ENCODE data around the gene EID1.
"Not testable (repeated sequence)": the region's sequence is repeated elsewhere in the genome, so short reads cannot be mapped to it uniquely, and the experiment has no call there.

The EID1 gene

GRCh38 chr15:48891232-48891765 lies 13.4 kb downstream of the EID1 start:
- H3K27ac ChIP-seq (ENCODE audit: low read depth, low read length): no peak overlapping the region
- no peaks in the 10 kb centered on the region for H3K27me3 ChIP-seq (ENCODE audit: control insufficient read depth, insufficient read depth, low read length)
- H3K9me3 ChIP-seq (ENCODE audit: control insufficient read depth, insufficient read depth, low read length): no peaks in the 10 kb centered on the region
- no peaks in the 10 kb centered on the region for H3K36me3 ChIP-seq (ENCODE audit: control insufficient read depth, insufficient read depth, low read length)
- H3K9ac ChIP-seq (ENCODE audit: low read depth, low read length): no peak overlapping the region
- H3K4me1 ChIP-seq (ENCODE audit: control insufficient read depth, insufficient read depth, low read length): no peaks in the 10 kb centered on the region
- H3K4me3 ChIP-seq (ENCODE audit: low read depth, low read length): no peak overlapping the region

- Histone ChIP-seq H3K27ac (ENCODE audit: low read depth, low read length) (no peak overlapping the region), H3K9me3 (ENCODE audit: control insufficient read depth, insufficient read depth, low read length) (no peaks in the 10 kb centered on the region)
These were observed 15.4 kb downstream of the EID1 start for GRCh38 chr15:48893311-48893710.

GRCh38 chr15:48896869-48897814 lies 19.2 kb downstream of the EID1 start:
- Histone ChIP-seq H3K4me3 (ENCODE audit: low read depth, low read length) (no peak overlapping the region), H3K9me3 (ENCODE audit: control insufficient read depth, insufficient read depth, low read length) (no peaks in the 10 kb centered on the region), H3K4me1 (ENCODE audit: control insufficient read depth, insufficient read depth, low read length) (peaks cover 15% of the 10 kb centered on the region), H3K9ac (ENCODE audit: low read depth, low read length) (0 out of 2 replicates have a peak overlapping the region, but pooled peaks have one; percentile 44), H3K27ac (ENCODE audit: low read depth, low read length) (peak overlapping the region; percentile 5), H3K27me3 (ENCODE audit: control insufficient read depth, insufficient read depth, low read length) (no peaks in the 10 kb centered on the region), H3K36me3 (ENCODE audit: control insufficient read depth, insufficient read depth, low read length) (no peaks in the 10 kb centered on the region)

More at GRCh38 chr15:48893311-48893710, 15.4 kb downstream of the EID1 start:
- Histone ChIP-seq H3K36me3 (ENCODE audit: control insufficient read depth, insufficient read depth, low read length) (no peaks in the 10 kb centered on the region), H3K4me3 (ENCODE audit: low read depth, low read length) (no peak overlapping the region), H3K27me3 (ENCODE audit: control insufficient read depth, insufficient read depth, low read length) (no peaks in the 10 kb centered on the region), H3K4me1 (ENCODE audit: control insufficient read depth, insufficient read depth, low read length) (peaks cover 15% of the 10 kb centered on the region), H3K9ac (ENCODE audit: low read depth, low read length) (no peak overlapping the region)

- no peak overlapping the region for H3K4me3 ChIP-seq (ENCODE audit: low read depth, low read length)
- no peak overlapping the region for H3K9ac ChIP-seq (ENCODE audit: low read depth, low read length)
- peaks cover 15% of the 10 kb centered on the region for H3K4me1 ChIP-seq (ENCODE audit: control insufficient read depth, insufficient read depth, low read length)
- H3K36me3 ChIP-seq (ENCODE audit: control insufficient read depth, insufficient read depth, low read length): no peaks in the 10 kb centered on the region
- no peaks in the 10 kb centered on the region for H3K9me3 ChIP-seq (ENCODE audit: control insufficient read depth, insufficient read depth, low read length)
- H3K27ac ChIP-seq (ENCODE audit: low read depth, low read length): no peak overlapping the region
- H3K27me3 ChIP-seq (ENCODE audit: control insufficient read depth, insufficient read depth, low read length): no peaks in the 10 kb centered on the region
These were observed 20.1 kb downstream of the EID1 start for GRCh38 chr15:48898032-48898431.

- Histone ChIP-seq H3K27me3 (ENCODE audit: control insufficient read depth, insufficient read depth, low read length) (no peaks in the 10 kb centered on the region), H3K9me3 (ENCODE audit: control insufficient read depth, insufficient read depth, low read length) (no peaks in the 10 kb centered on the region), H3K27ac (ENCODE audit: low read depth, low read length) (no peak overlapping the region), H3K9ac (ENCODE audit: low read depth, low read length) (no peak overlapping the region), H3K4me3 (ENCODE audit: low read depth, low read length) (no peak overlapping the region), H3K36me3 (ENCODE audit: control insufficient read depth, insufficient read depth, low read length) (no peaks in the 10 kb centered on the region), H3K4me1 (ENCODE audit: control insufficient read depth, insufficient read depth, low read length) (peaks cover 15% of the 10 kb centered on the region)
These were observed 20.5 kb downstream of the EID1 start for GRCh38 chr15:48898446-48898845.

- H3K9ac ChIP-seq (ENCODE audit: low read depth, low read length): no peak overlapping the region
- H3K4me1 ChIP-seq (ENCODE audit: control insufficient read depth, insufficient read depth, low read length): peaks cover 15% of the 10 kb centered on the region
- no peaks in the 10 kb centered on the region for H3K9me3 ChIP-seq (ENCODE audit: control insufficient read depth, insufficient read depth, low read length)
- no peak overlapping the region for H3K27ac ChIP-seq (ENCODE audit: low read depth, low read length)
- H3K27me3 ChIP-seq (ENCODE audit: control insufficient read depth, insufficient read depth, low read length): no peaks in the 10 kb centered on the region
- no peaks in the 10 kb centered on the region for H3K36me3 ChIP-seq (ENCODE audit: control insufficient read depth, insufficient read depth, low read length)
- no peak overlapping the region for H3K4me3 ChIP-seq (ENCODE audit: low read depth, low read length)
These were observed 21.9 kb downstream of the EID1 start for GRCh38 chr15:48899793-48900192.

- Histone ChIP-seq H3K9me3 (ENCODE audit: control insufficient read depth, insufficient read depth, low read length) (no peaks in the 10 kb centered on the region), H3K36me3 (ENCODE audit: control insufficient read depth, insufficient read depth, low read length) (no peaks in the 10 kb centered on the region), H3K27ac (ENCODE audit: low read depth, low read length) (no peak overlapping the region), H3K4me3 (ENCODE audit: low read depth, low read length) (no peak overlapping the region), H3K4me1 (ENCODE audit: control insufficient read depth, insufficient read depth, low read length) (no peaks in the 10 kb centered on the region), H3K9ac (ENCODE audit: low read depth, low read length) (no peak overlapping the region), H3K27me3 (ENCODE audit: control insufficient read depth, insufficient read depth, low read length) (no peaks in the 10 kb centered on the region)
These were observed 26.8 kb downstream of the EID1 start for GRCh38 chr15:48904758-48905157.

GRCh38 chr15:48905216-48905615 lies 27.3 kb downstream of the EID1 start:
- Histone ChIP-seq H3K27me3 (ENCODE audit: control insufficient read depth, insufficient read depth, low read length) (no peaks in the 10 kb centered on the region), H3K27ac (ENCODE audit: low read depth, low read length) (no peak overlapping the region), H3K36me3 (ENCODE audit: control insufficient read depth, insufficient read depth, low read length) (no peaks in the 10 kb centered on the region), H3K4me3 (ENCODE audit: low read depth, low read length) (no peak overlapping the region), H3K4me1 (ENCODE audit: control insufficient read depth, insufficient read depth, low read length) (no peaks in the 10 kb centered on the region), H3K9ac (ENCODE audit: low read depth, low read length) (no peak overlapping the region), H3K9me3 (ENCODE audit: control insufficient read depth, insufficient read depth, low read length) (no peaks in the 10 kb centered on the region)

GRCh38 chr15:48905847-48906246 lies 27.9 kb downstream of the EID1 start:
- no peaks in the 10 kb centered on the region for H3K9me3 ChIP-seq (ENCODE audit: control insufficient read depth, insufficient read depth, low read length)
- no peaks in the 10 kb centered on the region for H3K36me3 ChIP-seq (ENCODE audit: control insufficient read depth, insufficient read depth, low read length)
- no peaks in the 10 kb centered on the region for H3K4me1 ChIP-seq (ENCODE audit: control insufficient read depth, insufficient read depth, low read length)
- H3K9ac ChIP-seq (ENCODE audit: low read depth, low read length): no peak overlapping the region
- no peaks in the 10 kb centered on the region for H3K27me3 ChIP-seq (ENCODE audit: control insufficient read depth, insufficient read depth, low read length)
- H3K4me3 ChIP-seq (ENCODE audit: low read depth, low read length): no peak overlapping the region
- H3K27ac ChIP-seq (ENCODE audit: low read depth, low read length): no peak overlapping the region

- not testable (repeated sequence) for H3K4me1 ChIP-seq (ENCODE audit: control insufficient read depth, insufficient read depth, low read length); H3K36me3 ChIP-seq (ENCODE audit: control insufficient read depth, insufficient read depth, low read length); H3K27me3 ChIP-seq (ENCODE audit: control insufficient read depth, insufficient read depth, low read length); H3K9ac ChIP-seq (ENCODE audit: low read depth, low read length); H3K4me3 ChIP-seq (ENCODE audit: low read depth, low read length); H3K27ac ChIP-seq (ENCODE audit: low read depth, low read length); H3K9me3 ChIP-seq (ENCODE audit: control insufficient read depth, insufficient read depth, low read length)
These were observed 31.4 kb downstream of the EID1 start for GRCh38 chr15:48909313-48909712.

GRCh38 chr15:48910554-48910953 lies 32.6 kb downstream of the EID1 start:
- not testable (repeated sequence) for H3K27ac ChIP-seq (ENCODE audit: low read depth, low read length); H3K9ac ChIP-seq (ENCODE audit: low read depth, low read length); H3K4me1 ChIP-seq (ENCODE audit: control insufficient read depth, insufficient read depth, low read length); H3K4me3 ChIP-seq (ENCODE audit: low read depth, low read length); H3K36me3 ChIP-seq (ENCODE audit: control insufficient read depth, insufficient read depth, low read length); H3K9me3 ChIP-seq (ENCODE audit: control insufficient read depth, insufficient read depth, low read length); H3K27me3 ChIP-seq (ENCODE audit: control insufficient read depth, insufficient read depth, low read length)

All from HUES48 (cell line).